ENCODE measurements around the gene DSCAM.

The DSCAM gene

GRCh38 chr21:40765811-40766210, 81.1 kb downstream of the DSCAM start:
- DNase-seq = no peak

GRCh38 chr21:40760821-40761220, 86.1 kb downstream of the DSCAM start:
- DNase-seq = no peak

- no peak for DNase-seq
These were observed 87.9 kb downstream of the DSCAM start for GRCh38 chr21:40759061-40759460.

GRCh38 chr21:40757366-40757765, 89.6 kb downstream of the DSCAM start:
- no peak for DNase-seq

- no peak for DNase-seq
These were observed 92.5 kb downstream of the DSCAM start for GRCh38 chr21:40754466-40754865.

- no peak for DNase-seq
These were observed 93.2 kb downstream of the DSCAM start for GRCh38 chr21:40753756-40754155.

GRCh38 chr21:40752125-40752524, 94.8 kb downstream of the DSCAM start:
- DNase-seq = no peak

- no peak for DNase-seq
These were observed 95.7 kb downstream of the DSCAM start for GRCh38 chr21:40751221-40751620.

- DNase-seq = no peak
These were observed 110.8 kb downstream of the DSCAM start for GRCh38 chr21:40736145-40736544.

- DNase-seq = no peak
These were observed 113.9 kb downstream of the DSCAM start for GRCh38 chr21:40733024-40733397.

GRCh38 chr21:40732253-40733023, 114.5 kb downstream of the DSCAM start:
- DNase-seq = no peak

GRCh38 chr21:40731206-40731605, 115.8 kb downstream of the DSCAM start:
- no peak for DNase-seq

- DNase-seq = no peak
These were observed 116.5 kb downstream of the DSCAM start for GRCh38 chr21:40730426-40730800.

GRCh38 chr21:40729761-40730425, 117.1 kb downstream of the DSCAM start:
- no peak for DNase-seq

- no peak for DNase-seq
These were observed 123.0 kb downstream of the DSCAM start for GRCh38 chr21:40723966-40724365.

GRCh38 chr21:40723317-40723716, 123.6 kb downstream of the DSCAM start:
- DNase-seq = no peak

- DNase-seq = no peak
These were observed 127.3 kb downstream of the DSCAM start for GRCh38 chr21:40719615-40720014.

- DNase-seq = no peak
These were observed 129.9 kb downstream of the DSCAM start for GRCh38 chr21:40717028-40717427.

GRCh38 chr21:40714536-40714935, 132.4 kb downstream of the DSCAM start:
- DNase-seq = no peak

GRCh38 chr21:40707656-40708244, 139.2 kb downstream of the DSCAM start:
- DNase-seq = no peak

GRCh38 chr21:40706806-40707655, 139.9 kb downstream of the DSCAM start:
- DNase-seq = no peak

- no peak for DNase-seq
These were observed 140.8 kb downstream of the DSCAM start for GRCh38 chr21:40706176-40706575.

- no peak for DNase-seq
These were observed 142.8 kb downstream of the DSCAM start for GRCh38 chr21:40704141-40704540.
